ENCODE measurements around the gene SOX30. TPM values are rescaled to one million over a fixed set of nuclear protein-coding genes. Genes with fewer than 3 reads are reported as not detected.

SOX30 gene
- total RNA-seq (2022; extraction: Qiagen RNA extraction; ENCODE audit: low read depth): 0.03 to 0.05 TPM in 2 of 5 replicates, not detected in the others

DNA sequence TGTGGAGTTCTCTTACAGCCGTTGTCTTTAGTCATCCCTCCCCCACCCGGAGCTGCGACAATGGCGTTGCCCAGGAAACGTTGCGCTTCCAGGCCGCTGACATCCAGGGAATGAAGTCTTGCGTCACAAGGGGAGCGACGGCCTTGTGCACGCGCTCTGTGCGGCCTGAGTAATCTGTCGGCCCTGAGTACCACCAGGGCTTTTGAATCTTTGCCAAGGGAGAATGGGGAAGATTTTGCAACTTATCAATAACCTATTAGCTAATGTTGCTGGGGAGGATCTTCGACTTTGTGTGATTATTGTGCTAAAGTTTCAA, at the start of gene SOX30:
Gene SOX30 (minus strand): TSS at position 62 of the 316 bp plus-strand sequence. CDS start 360 bp downstream, outside the sequence.

DNA sequence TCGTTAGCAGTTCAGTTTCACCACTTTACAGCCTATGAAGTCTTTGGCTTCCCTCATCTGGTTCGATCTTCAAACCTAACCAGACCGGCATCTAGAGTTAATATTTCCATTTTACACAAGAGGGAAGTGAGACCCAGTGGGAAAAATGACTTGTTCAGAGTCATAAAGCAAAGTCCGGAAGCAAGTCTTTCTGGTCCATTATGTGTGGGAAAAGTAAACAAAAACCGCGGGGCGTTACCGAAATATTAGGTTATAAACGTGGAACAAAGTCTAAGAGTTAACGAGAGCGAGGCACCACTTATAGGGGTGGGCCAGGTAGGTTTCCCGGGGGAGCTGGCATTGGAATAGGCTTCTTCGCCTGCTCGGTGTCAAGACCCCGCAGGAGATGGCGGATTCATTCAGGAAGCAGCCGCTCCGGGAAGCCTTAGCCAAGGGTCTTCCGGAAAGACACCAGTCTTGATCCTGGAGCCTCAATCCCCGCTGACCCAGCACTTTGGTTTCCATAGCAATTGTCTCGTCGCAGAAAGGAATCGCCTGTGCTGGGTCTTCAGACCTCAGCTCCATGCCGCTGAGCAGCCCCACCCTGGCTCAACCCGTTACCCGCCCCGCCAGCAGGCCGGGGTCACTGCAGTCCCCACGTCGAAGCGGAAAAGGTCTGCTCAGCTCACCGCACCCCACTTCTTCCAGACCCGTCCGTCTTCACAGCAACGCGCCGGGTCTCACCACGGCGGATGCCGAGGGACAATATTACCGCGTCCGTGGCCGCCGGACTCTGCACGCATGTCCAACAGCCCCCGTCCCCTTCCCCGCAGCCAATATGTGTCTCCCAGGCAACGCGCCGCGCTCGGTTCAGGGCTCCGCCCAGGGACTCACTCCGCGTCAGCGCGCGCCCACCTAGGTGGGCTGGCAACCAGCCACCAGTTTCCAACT, 18.7 kb upstream of the SOX30 start, which contains the start of gene C5orf52:
Gene C5orf52 (plus strand): TSS at position 872 of the 930 bp plus-strand sequence. CDS start 82 bp downstream, outside the sequence.

Other genes starting within 250 kb of the SOX30 start
- gene NIPAL4, start 192.2 kb downstream of the SOX30 start, total RNA-seq (2022; extraction: Qiagen RNA extraction; ENCODE audit: low read depth): 10.1 to 16.2 TPM (median 11.0 TPM) in 5 replicates
- 14.4 to 20.2 TPM (median 17.3 TPM) in 5 replicates for gene ADAM19, start 76.7 kb downstream of the SOX30 start, total RNA-seq (2022; extraction: Qiagen RNA extraction; ENCODE audit: low read depth)
- gene C5orf52, start 19.1 kb upstream of the SOX30 start, total RNA-seq (2022; extraction: Qiagen RNA extraction; ENCODE audit: low read depth): not detected in 5 replicates
- gene THG1L, start 79.0 kb upstream of the SOX30 start, total RNA-seq (2022; extraction: Qiagen RNA extraction; ENCODE audit: low read depth): 27.2 to 37.5 TPM (median 28.2 TPM) in 5 replicates
- gene LSM11, start 91.3 kb upstream of the SOX30 start, total RNA-seq (2022; extraction: Qiagen RNA extraction; ENCODE audit: low read depth): 2.9 to 3.6 TPM (median 3.1 TPM) in 5 replicates
- gene CLINT1, start 206.7 kb upstream of the SOX30 start, total RNA-seq (2022; extraction: Qiagen RNA extraction; ENCODE audit: low read depth): 73.0 to 88.3 TPM (median 85.8 TPM) in 5 replicates

Data from A549 treated with DMSO at 1 μM for 4 hours (cell line).